GM10266 (cell line): ENCODE results near the gene BAIAP3.

Experiments used
- DNase-seq: peaks from one replicate; pipeline ENCODE4 v3.0.0; 2012; ENCODE audit errors: extremely low spot score
- CTCF ChIP-seq: IDR thresholded peaks from 2 replicates; pipeline ENCODE4 v1.5.1; 2012; ENCODE audit warnings: mild to moderate bottlenecking, low read depth; ENCODE audit not compliant: control insufficient read depth, insufficient read depth; ENCODE audit errors: missing control alignments

BAIAP3 gene

DNA sequence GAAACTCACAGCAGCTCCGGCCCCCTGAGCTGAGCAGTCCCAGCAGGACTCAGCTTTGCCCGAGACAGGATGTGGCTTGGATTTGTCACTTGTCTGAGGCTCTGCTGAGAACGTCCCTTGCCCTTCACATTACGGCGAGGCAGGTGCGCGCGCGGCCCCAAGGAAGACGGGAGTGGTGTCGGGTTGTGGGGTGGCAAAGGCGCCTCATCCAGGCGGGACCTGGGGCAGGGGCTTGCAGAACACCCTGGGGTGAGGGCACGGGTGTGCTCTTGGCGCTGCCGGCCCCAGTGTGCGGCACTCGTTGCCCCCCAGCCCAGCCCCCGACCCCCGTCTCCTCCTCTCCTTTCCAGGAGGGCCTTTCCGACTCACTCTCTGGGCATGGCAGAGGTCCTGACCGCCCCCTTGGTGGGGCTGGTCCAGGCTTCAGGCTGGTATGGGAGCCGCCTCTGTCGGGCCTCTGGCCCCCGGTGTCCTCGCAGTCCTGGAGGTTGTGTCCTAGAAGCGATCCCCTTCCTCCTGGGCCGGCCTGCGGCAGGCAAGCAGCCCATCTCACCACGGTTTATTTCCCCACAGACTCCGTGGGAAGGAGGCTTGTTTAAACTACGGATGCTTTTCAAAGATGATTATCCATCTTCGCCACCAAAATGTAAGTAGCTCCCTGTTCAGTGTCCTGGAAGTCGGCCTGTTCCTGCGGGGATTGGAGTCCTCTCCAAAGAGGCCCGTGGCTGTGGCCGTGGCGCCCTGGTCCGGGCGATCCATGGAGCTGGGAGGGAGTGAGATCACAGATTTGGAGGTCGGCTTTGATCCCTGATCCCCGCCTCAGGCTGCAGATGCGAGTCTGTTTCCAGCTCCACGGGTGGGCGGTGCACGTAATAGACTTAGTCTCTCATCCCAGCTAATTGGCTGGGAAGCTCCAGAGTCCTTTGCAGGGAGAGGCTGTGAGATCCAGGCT lies 18.1 kb upstream of the BAIAP3 start:
- DNase-seq, result no peak
- no peak for TF ChIP-seq CTCF

GRCh38 chr16:1316033-1316405 lies 17.4 kb upstream of the BAIAP3 start:
- no peak for TF ChIP-seq CTCF
- DNase-seq, result no peak

DNA sequence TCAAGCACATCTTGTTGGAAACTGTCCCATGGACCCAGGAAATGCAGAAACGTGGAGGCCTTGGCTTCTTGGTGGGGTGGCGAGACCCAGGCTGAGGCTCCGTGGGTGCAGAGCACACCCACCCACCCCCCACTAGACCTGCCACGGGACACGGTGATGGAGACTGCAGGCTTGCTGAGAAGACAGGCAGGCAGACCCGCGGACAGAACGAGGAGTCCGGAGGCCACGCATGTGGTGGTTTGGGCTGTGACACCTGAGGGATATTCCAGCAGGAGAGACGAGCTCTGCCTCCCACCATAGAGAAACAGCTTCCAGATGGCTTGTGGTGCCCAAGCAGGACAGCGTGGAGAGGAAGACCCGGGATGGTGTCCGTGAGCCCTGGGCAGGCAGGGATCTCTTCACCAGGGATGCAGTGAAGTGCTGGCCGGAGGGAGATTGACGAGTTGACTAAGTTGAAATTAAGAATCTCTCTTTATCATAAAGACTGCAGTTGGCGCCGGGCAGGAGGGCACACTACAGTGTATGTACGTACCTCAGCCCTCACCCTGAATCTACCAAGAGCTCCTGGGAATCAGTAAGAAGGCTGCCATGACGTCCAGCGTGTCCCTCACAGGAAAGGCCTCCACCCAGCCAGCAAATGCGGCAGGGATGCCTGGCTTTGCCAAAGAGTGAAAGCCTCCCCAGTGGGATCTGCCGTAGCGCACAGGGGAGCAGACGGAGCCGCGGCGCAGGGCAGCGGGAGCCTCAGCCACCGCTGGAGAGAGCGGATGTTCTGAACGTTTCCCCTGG lies 15.8 kb upstream of the BAIAP3 start:
- no peak for TF ChIP-seq CTCF
- no peak for DNase-seq

DNA sequence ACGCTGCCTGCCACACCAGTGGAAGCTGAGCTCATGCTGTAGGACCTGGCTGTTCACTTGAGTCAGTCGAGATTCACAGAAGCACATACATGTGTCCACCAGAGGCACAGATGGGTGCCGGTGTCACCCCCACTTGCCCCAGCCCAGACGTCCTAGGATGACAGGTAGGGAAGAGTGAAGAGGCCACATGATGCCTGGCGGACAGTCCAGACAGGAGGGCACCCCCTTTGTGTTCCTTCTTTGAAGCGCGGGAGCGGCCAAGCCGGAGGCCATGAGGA lies 15.2 kb upstream of the BAIAP3 start:
- no peak for DNase-seq
- no peak for TF ChIP-seq CTCF

DNA sequence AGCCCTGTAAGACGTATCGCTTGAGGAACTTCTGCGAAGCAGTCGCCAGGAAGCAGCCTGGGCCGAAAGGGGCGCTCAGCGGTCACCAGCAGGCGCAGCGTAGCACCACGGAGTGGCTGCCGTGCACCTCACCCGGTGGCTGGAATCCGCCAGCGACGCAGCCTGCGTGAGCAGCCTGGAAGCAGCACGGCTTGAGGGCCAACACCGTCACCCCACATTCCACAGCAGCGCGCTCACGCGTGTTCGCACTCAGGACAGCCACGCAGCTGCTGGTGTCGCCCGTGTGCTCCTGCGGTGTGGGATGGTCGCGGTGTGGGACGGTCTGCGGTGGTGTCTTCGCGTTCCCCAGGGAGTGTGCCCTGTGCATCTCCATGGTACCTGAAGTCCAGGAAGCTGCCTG lies 14.4 kb upstream of the BAIAP3 start:
- no peak for DNase-seq
- no peak for TF ChIP-seq CTCF

GRCh38 chr16:1320097-1320496 lies 13.3 kb upstream of the BAIAP3 start:
- no peak for TF ChIP-seq CTCF

More at GRCh38 chr16:1320097-1320496, 13.3 kb upstream of the BAIAP3 start:
- DNase-seq, result no peak
